Measurements from ENCODE around the gene SIAH1. TPM values are rescaled to one million over a fixed set of nuclear protein-coding genes. Genes with fewer than 3 reads are reported as not detected.
A peak's percentile ranks its signal among the peaks of the same experiment; 100 is the strongest.

Gene SIAH1
- total RNA-seq, 6 experiments from 2014 or later, result 8.1 to 14.0 (median 11.5) TPM

- intact Hi-C loops (cut with DNase I), result no loop called here
- 0% methylated on average over 9 of the region's 103 CpGs for WGBS (ENCODE audit: insufficient coverage, low coverage, low lambda C conversion rate, missing lambda C conversion rate)
- DNase-seq (peak; percentile 72 to 79 (median 78)), ATAC-seq (peak; percentile 47 to 74 (median 60))
- Histone ChIP-seq H3K9me3 (no peaks in the 10 kb centered on the region), H3K4me1 (peaks cover 0 to 39% (median 14%) of the 10 kb centered on the region in 4 donors), H3K36me3 (no peaks in the 10 kb centered on the region), H3K4me3 (peak overlapping the region; percentile 79 to 96 (median 91)), H3K27me3 (no peaks in the 10 kb centered on the region), H3K27ac (peak overlapping the region; percentile 99 to 100 (median 99))
- TF ChIP-seq CTCF (IDR thresholded peaks at IDR 0.05) (no peak), POLR2A (IDR thresholded peaks at IDR 0.05) (no peak)
These were observed 527 bp downstream of the SIAH1 start for GRCh38 chr16:48384520-48385252.

GRCh38 chr16:48383877-48384519, 1.2 kb downstream of the SIAH1 start:
- peak; percentile 24 to 45 (median 36) for ATAC-seq

GRCh38 chr16:48383009-48383876, 2.0 kb downstream of the SIAH1 start:
- peaks cover 0 to 53% (median 21%) of the 10 kb centered on the region in 4 donors for H3K4me1 ChIP-seq
- H3K9me3 ChIP-seq, result no peaks in the 10 kb centered on the region
- no peaks in the 10 kb centered on the region for H3K27me3 ChIP-seq
- peak overlapping the region; percentile 96 to 100 (median 96) for H3K27ac ChIP-seq
- 8% methylated on average over 6 of the region's 6 CpGs for WGBS (ENCODE audit: insufficient coverage, low coverage, low lambda C conversion rate, missing lambda C conversion rate)
- H3K4me3 ChIP-seq, result peak overlapping the region; percentile 52 to 96 (median 74)
- no peak for ATAC-seq
- TF ChIP-seq POLR2A (IDR thresholded peaks at IDR 0.05) (no peak), CTCF (IDR thresholded peaks at IDR 0.05) (no peak)
- intact Hi-C loops (cut with DNase I), result no loop called here
- no peak for DNase-seq
- no peaks in the 10 kb centered on the region for H3K36me3 ChIP-seq

More at GRCh38 chr16:48383877-48384519, 1.2 kb downstream of the SIAH1 start:
- H3K4me1 ChIP-seq, result peaks cover 0 to 46% (median 17%) of the 10 kb centered on the region in 4 donors
- intact Hi-C loops (cut with DNase I), result no loop called here
- H3K9me3 ChIP-seq, result no peaks in the 10 kb centered on the region
- no peaks in the 10 kb centered on the region for H3K27me3 ChIP-seq
- TF ChIP-seq CTCF (IDR thresholded peaks at IDR 0.05) (no peak), POLR2A (IDR thresholded peaks at IDR 0.05) (peak; percentile 51)
- no peaks in the 10 kb centered on the region for H3K36me3 ChIP-seq
- WGBS (ENCODE audit: insufficient coverage, low coverage, low lambda C conversion rate, missing lambda C conversion rate), result under 1% methylated on average over 15 of the region's 15 CpGs
- no peak for DNase-seq
- peak overlapping the region; percentile 96 to 100 (median 96) for H3K27ac ChIP-seq
- peak overlapping the region; percentile 52 to 96 (median 74) for H3K4me3 ChIP-seq

- no peak for TF ChIP-seq POLR2A (IDR thresholded peaks at IDR 0.05)
- TF ChIP-seq CTCF (IDR thresholded peaks at IDR 0.05), result no peak
- ATAC-seq (no peak), DNase-seq (no peak)
- WGBS (ENCODE audit: insufficient coverage, low coverage, low lambda C conversion rate, missing lambda C conversion rate), result 69% methylated on average over 1 of the region's 4 CpGs
- Histone ChIP-seq H3K36me3 (no peaks in the 10 kb centered on the region), H3K4me1 (peaks cover 0 to 64% (median 21%) of the 10 kb centered on the region in 4 donors), H3K9me3 (no peaks in the 10 kb centered on the region), H3K27me3 (no peaks in the 10 kb centered on the region), H3K27ac (peak overlapping the region in 2 of 3 donors; percentile 96 to 100), H3K4me3 (no peak overlapping the region)
- intact Hi-C loops (cut with DNase I), result no loop called here
These were observed 3.1 kb downstream of the SIAH1 start for GRCh38 chr16:48382131-48382530.

All from right lobe of liver (tissue), 6 donors.